Measurements from ENCODE around the gene CCDC146. TPM values are rescaled to one million over a fixed set of nuclear protein-coding genes. Genes with fewer than 3 reads are reported as not detected.

Gene CCDC146
- total and polyA plus RNA-seq, 2 of the 13 experiments (the other 11 are each of a cell fraction or from before 2014, with no cell fraction given) = 2.4 to 4.1 TPM

GRCh38 chr7:77216181-77216845 lies 93.9 kb downstream of the CCDC146 start (continued):
- TF ChIP-seq ZNF318 (CRISPR knock-in tag; IDR thresholded peaks at IDR 0.05) (no peak), DBP (CRISPR knock-in tag; IDR thresholded peaks at IDR 0.05; ENCODE audit: not compliant biosample characterization) (no peak), KDM5A (IDR thresholded peaks at IDR 0.05; ENCODE audit: borderline replicate concordance, low read length) (no peak)
